Stimulated activated CD8-positive, alpha-beta memory T cell treated with anti-CD3 and anti-CD28 coated beads, Interleukin-15, amount 100 ng/mL, for 48 hours (primary cell): Measurements from ENCODE around the gene SLC39A6.

Experiments used
- DNase-seq, 2 donors: peaks; one replicate each; pipeline ENCODE4 v3.0.0-alpha.2; 2020; ENCODE audit warnings: low read depth in 2 of 2

The SLC39A6 gene

DNA sequence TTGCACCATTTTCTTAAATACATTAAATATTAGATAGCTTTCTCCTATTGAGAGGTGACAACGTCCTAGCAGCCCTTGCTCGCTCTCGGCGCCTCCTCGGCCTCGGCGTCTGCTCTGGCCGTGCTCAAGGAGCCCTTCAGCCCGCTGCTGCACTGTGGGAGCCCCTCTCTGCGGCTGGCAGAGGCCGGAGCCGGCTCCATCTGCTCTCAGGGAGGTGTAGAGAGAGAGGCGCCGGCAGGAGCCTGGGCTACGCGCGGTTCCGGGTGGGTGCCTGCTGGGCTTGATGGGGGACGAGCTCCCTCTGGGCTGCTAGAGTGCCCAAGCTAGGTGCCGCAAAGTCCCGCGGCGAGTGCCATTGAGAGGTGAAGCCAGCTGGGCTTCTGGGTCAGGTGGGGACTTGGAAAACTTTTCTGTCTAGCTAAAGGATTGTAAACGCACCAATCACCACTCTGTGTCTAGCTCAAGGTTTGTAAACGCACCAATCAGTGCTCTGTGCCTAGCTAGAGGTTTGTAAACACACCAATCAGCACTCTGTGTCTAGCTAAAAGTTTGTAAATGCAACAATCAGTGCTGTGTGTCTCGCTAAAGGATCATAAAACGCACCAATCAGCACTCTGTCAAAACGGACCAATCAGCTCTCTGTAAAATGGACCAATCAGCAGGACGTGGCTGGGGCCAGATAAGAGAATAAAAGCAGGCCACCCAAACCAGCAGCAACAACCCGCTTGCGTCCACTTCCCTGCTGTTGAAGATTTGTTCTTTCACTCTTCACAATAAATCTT lies 64.9 kb downstream of the SLC39A6 start:
- no peak for DNase-seq

DNA sequence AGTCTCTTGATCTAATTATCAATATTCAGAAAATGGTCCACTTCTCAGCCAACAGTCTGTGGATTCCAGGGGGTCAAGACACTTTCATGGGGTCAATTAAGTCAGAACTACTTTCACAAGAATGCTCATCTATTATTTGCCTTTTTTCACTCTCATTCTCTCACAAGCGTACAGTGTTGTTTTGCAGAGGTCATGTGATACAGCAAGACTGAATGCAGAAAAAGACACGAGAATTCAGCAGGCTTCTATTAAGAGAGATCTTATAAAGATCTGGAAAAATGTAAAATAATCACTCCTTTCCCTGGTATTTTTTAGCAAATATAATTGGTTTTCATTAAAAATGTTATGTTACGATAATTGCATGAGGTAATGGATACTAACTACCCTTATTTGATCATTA lies 70.5 kb downstream of the SLC39A6 start:
- no peak for DNase-seq
